DND-41 (cell line): Measurements from ENCODE around the gene LTB4R.

ENCODE experiments used
- CTCF ChIP-seq: IDR thresholded peaks from 2 replicates; pipeline ENCODE4 v1.5.1; 2012; ENCODE audit warnings: borderline replicate concordance, low read length, moderate library complexity, mild to moderate bottlenecking; ENCODE audit not compliant: poor library complexity, severe bottlenecking; ENCODE audit errors: extremely low read depth
- EZH2 ChIP-seq: IDR thresholded peaks from 3 replicates; pipeline ENCODE4 v1.6.1; 2012; ENCODE audit warnings: borderline replicate concordance, low read depth, mild to moderate bottlenecking, moderate library complexity, low read length, inconsistent platforms; ENCODE audit not compliant: severe bottlenecking

GRCh38 chr14:24337144-24337823 lies 26.0 kb downstream of the LTB4R start:
- TF ChIP-seq CTCF, result no peak
- no peak for TF ChIP-seq EZH2
